Vagina (tissue), 2 donors: ENCODE measurements around the gene ANKRD37.

Source experiments
- CTCF ChIP-seq, 3 experiments: fragments of 450-650 bp in 2 of 3; fragments of 200-600 bp in 1 of 3; sonication (generic) in 1 of 3; IDR thresholded peaks; one replicate each; pipeline ENCODE4 v1.5.1; 2017 to 2019; ENCODE audit warnings: antibody characterized with exemption in 3 of 3, mild to moderate bottlenecking in 2 of 3, moderate library complexity in 2 of 3
- POLR2A ChIP-seq, 2 donors: fragments of 450-650 bp; IDR thresholded peaks; one replicate each; pipeline ENCODE4 v1.6.1; 2017; ENCODE audit warnings: antibody characterized with exemption in 2 of 2, mild to moderate bottlenecking in 2 of 2, moderate library complexity in 2 of 2
- POLR2AphosphoS5 ChIP-seq, 2 donors: sonication (generic); formaldehyde crosslinking; IDR thresholded peaks; one replicate each; pipeline ENCODE4 v1.9.0; 2017; ENCODE audit warnings: antibody characterized with exemption in 2 of 2, mild to moderate bottlenecking in 2 of 2, low read depth in 1 of 2; ENCODE audit not compliant: insufficient read depth in 1 of 2

- TF ChIP-seq CTCF (IDR thresholded peaks at IDR 0.05) (no peak), POLR2AphosphoS5 (IDR thresholded peaks at IDR 0.05; ENCODE audit: insufficient read depth in 1 of 2, low read depth in 1 of 2) (no peak), POLR2A (IDR thresholded peaks at IDR 0.05) (no peak)
Observed at GRCh38 chr4:185352741-185353140, 43.9 kb upstream of the ANKRD37 start.
